HG03159 (cell line): ENCODE results near the gene TBK1.
A peak's percentile ranks its signal among the peaks of the same experiment; 100 is the strongest.

Source experiments
- ATAC-seq: cut with Tn5 transposase; IDR thresholded peaks from one replicate; pipeline ENCODE4 v1.9.1; 2021; ENCODE audit warnings: mild to moderate bottlenecking, moderate library complexity; ENCODE audit not compliant: unreplicated experiment

Gene TBK1

GRCh38 chr12:64451687-64452558 is at the start of gene TBK1:
Gene TBK1, plus strand, starts transcription at chr12:64452120. Its CDS starts 3,751 bp downstream, at chr12:64455871.
- ATAC-seq: peak; percentile 83

GRCh38 chr12:64402181-64402580 is 49.7 kb upstream of the TBK1 start:
- ATAC-seq: no peak

GRCh38 chr12:64403707-64404469 is 48.0 kb upstream of the TBK1 start, which contains the start of gene XPOT:
Gene XPOT, plus strand, starts transcription at chr12:64404392. Its CDS starts 5,644 bp downstream, at chr12:64410036.
- ATAC-seq: peak; percentile 94

DNA sequence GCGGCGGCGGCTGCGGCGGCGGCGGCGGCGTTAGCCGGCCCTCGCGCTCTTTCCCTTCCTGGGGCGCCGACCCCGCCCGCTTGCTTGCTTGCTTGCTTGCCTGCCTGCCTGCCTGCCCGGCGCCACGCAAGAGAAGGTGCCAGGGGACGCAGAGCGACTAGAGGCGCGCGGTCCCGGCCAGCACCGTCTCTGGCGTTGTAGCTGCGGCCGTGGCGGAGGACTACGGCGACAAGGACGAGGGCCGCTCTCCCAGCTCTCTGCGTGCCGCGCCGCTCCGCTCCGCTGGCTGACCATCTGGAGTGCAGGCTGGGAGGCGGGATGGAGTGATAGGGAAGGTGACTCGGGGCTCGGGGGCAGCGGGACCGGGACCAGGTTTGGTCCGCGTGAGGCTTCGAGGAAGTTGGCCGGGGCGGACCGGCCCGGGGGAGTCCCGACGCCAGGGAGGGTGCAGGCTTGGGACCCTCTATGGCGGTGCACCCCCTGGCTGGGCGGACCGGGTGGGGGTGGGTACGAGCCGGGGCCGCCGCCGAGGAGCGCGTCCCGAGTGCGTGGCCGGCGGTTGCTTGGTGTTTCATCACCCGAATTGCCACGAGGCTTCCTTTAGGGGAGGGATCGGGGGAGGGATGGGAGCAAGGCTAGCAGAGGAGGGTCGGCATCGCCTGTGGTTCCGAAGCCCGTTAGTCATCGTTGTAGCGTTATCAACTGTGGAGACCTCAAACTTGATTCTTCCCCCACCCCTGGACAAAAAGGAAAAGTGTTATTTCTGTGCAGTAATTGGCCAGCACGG is 47.3 kb upstream of the TBK1 start:
- peak; percentile 30 for ATAC-seq

- no peak for ATAC-seq
These were observed 44.3 kb upstream of the TBK1 start for GRCh38 chr12:64407342-64408223.

- ATAC-seq: no peak
These were observed 40.5 kb upstream of the TBK1 start for GRCh38 chr12:64411427-64411826.

DNA sequence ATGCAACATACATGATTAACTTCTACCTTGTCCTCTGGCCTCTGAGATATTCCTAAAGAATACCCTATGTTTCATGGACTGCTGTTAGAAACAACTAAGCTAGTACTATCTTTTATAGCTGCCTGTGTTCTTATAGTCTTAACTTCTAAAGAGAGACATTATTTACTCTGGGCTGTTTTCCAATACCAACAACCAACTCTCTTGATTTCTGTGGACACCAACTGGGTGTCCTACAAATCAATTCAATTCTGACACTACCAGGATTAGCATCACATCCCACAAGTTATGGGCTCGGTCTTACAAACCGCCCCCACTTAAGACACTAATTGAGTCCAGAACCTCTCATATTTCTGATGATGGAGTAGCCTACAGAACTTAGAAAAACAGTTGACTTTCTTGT is 39.5 kb upstream of the TBK1 start:
- no peak for ATAC-seq

- no peak for ATAC-seq
These were observed 38.0 kb upstream of the TBK1 start for GRCh38 chr12:64413884-64414283.

- no peak for ATAC-seq
These were observed 33.7 kb upstream of the TBK1 start for GRCh38 chr12:64418209-64418608.

GRCh38 chr12:64419696-64420095 is 32.2 kb upstream of the TBK1 start:
- ATAC-seq: no peak

DNA sequence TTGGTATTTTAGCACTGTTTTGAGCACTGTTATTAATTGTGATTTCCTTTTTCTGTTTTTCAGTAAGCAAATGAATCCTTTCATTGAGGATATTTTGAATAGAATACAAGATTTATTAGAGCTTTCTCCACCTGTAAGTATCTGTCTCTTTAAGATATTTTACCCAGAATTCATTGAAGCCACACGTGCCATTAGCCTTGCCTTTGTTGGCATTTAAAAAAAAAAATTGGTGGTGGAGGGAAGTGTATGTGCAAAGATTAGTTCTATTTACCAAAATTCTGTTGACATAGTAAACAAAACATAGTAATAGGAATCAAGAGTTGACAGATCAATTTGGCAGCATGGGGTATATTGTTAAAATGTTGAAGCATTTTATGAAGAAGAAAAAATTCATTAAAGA is 23.9 kb upstream of the TBK1 start:
- ATAC-seq: no peak

DNA sequence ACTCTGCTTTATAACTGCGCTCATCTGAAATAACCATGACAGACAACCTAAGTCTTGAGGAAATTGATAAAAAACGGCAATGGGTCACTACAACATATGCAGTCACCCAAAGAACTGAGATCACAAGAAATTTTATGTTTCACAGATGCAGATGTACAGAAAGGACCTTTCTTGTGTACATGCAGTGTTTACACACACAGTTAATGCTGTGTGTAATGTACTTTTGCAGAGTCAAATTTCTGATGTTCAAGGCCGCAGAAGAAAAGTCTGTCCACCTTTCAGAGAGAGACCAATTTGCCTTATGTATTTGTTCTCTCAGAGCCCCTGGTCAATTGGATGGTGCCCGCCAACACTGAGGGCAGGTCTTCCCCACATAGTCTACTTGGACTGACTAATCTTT is 23.0 kb upstream of the TBK1 start:
- no peak for ATAC-seq

DNA sequence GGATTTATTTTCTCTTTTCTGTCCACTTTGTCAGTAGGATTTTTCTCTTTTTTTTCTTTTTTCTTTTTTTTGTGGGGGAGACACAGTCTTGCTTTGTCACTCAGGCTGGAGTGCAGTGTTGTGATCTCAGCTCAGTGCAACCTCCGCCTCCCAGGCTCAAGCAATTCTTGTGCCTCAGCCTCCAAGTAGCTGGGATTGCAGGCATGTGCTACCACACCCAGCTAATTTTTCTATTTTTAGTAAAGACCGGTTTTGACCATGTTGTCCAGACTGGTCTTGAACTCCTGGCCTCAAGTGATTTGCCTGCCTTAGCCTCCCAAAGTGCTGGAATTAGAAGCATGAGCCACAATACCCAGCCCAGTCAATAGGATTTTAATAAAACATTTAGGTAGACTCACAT is 21.0 kb upstream of the TBK1 start:
- ATAC-seq: no peak

GRCh38 chr12:64431791-64432190 is 20.1 kb upstream of the TBK1 start:
- ATAC-seq: no peak

DNA sequence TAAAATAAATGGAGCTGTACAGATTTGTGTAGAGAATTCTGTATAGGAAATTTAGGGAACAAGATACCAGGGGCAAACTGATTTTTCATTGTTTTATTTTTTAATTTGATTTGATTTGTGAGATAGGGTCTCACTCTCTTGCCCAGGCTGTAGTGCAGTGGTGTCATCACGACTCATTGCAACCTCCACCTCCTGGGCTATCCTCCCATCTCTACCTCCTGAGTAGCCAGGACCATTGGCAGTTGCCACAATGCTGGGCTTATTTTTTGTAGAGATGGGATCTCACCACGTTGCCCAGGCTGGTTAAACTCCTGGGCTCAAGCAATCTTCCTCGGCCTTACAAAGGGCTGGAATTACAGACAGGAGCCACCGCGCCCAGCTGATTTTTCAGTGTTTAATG is 18.0 kb upstream of the TBK1 start:
- ATAC-seq: no peak

GRCh38 chr12:64440100-64440499 is 11.8 kb upstream of the TBK1 start:
- ATAC-seq: no peak

DNA sequence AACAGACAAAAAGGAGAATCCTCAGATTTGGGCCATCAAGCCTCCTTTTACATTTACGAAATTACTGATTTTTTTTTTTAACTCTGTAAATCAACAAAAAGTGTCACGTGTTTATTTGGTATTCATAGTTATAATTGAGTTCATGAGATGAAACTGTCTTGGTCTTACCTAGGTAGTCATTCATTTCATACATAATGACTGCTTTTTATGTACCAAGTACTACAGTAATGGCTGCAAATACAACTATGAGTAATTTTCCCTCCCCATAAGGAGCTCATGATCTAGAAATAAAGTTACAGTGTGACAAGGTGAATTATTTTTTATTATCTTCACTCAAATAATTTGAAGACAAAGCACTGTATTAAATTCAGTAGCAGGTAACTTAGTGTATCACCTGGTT is 6.4 kb upstream of the TBK1 start:
- ATAC-seq: no peak

GRCh38 chr12:64446295-64446694 is 5.6 kb upstream of the TBK1 start:
- ATAC-seq: no peak

GRCh38 chr12:64450057-64450640 is 1.8 kb upstream of the TBK1 start:
- ATAC-seq: no peak
